Measurements from ENCODE around the gene KIAA1217.

Gene KIAA1217

GRCh38 chr10:24561453-24561852 lies 352.5 kb downstream of the KIAA1217 start:
- no peak for DNase-seq

GRCh38 chr10:24568042-24568441 lies 359.1 kb downstream of the KIAA1217 start:
- no peak for DNase-seq

- no peak for DNase-seq
Observed at GRCh38 chr10:24569330-24569796, 360.4 kb downstream of the KIAA1217 start.

GRCh38 chr10:24569828-24570657 lies 361.1 kb downstream of the KIAA1217 start:
- DNase-seq, result no peak

- DNase-seq, result no peak
Observed at GRCh38 chr10:24570658-24571426, 361.9 kb downstream of the KIAA1217 start.

- no peak for DNase-seq
Observed at GRCh38 chr10:24571870-24572450, 363.0 kb downstream of the KIAA1217 start.

GRCh38 chr10:24574161-24574560 lies 365.2 kb downstream of the KIAA1217 start:
- DNase-seq, result no peak

GRCh38 chr10:24574578-24575155 lies 365.7 kb downstream of the KIAA1217 start:
- no peak for DNase-seq

GRCh38 chr10:24575481-24576002 lies 366.6 kb downstream of the KIAA1217 start:
- DNase-seq, result no peak

- DNase-seq, result no peak
Observed at GRCh38 chr10:24579448-24579847, 370.5 kb downstream of the KIAA1217 start.

GRCh38 chr10:24579906-24580305 lies 371.0 kb downstream of the KIAA1217 start:
- no peak for DNase-seq

GRCh38 chr10:24589265-24589664 lies 380.3 kb downstream of the KIAA1217 start:
- no peak for DNase-seq

GRCh38 chr10:24590697-24591457 lies 381.9 kb downstream of the KIAA1217 start:
- no peak for DNase-seq

- no peak for DNase-seq
Observed at GRCh38 chr10:24596217-24596930, 387.4 kb downstream of the KIAA1217 start.

- no peak for DNase-seq
Observed at GRCh38 chr10:24597426-24597825, 388.5 kb downstream of the KIAA1217 start.
